HEK293 (cell line): ENCODE data around the gene ZBTB44.

Source experiments
- CTCF ChIP-seq: fragments of 450-650 bp; formaldehyde crosslinking; IDR thresholded peaks from 2 replicates; pipeline ENCODE4 v1.5.1; 2016; ENCODE audit warnings: missing biosample characterization, missing genetic modification characterization
- GFI1B ChIP-seq: fragments of 450-650 bp; formaldehyde crosslinking; IDR thresholded peaks from 2 replicates; pipeline ENCODE4 v1.5.1; 2016; ENCODE audit warnings: missing biosample characterization, missing genetic modification characterization
- SCRT1 ChIP-seq: fragments of 450-650 bp; formaldehyde crosslinking; IDR thresholded peaks from 2 replicates; pipeline ENCODE4 v1.5.1; 2016; ENCODE audit warnings: missing biosample characterization, missing genetic modification characterization, borderline replicate concordance
- TCF7L2 ChIP-seq: IDR thresholded peaks from 2 replicates; pipeline ENCODE4 v1.6.1; 2011; ENCODE audit warnings: low read depth, mild to moderate bottlenecking, inconsistent platforms, low read length, moderate library complexity, borderline replicate concordance
- YY1 ChIP-seq: fragments of 450-650 bp; formaldehyde crosslinking; IDR thresholded peaks from 2 replicates; pipeline ENCODE4 v1.5.1; 2018; ENCODE audit warnings: missing biosample characterization, missing genetic modification characterization
- ZBTB11 ChIP-seq: fragments of 450-650 bp; formaldehyde crosslinking; conservative IDR thresholded peaks from 2 replicates; pipeline ENCODE4 v1.5.1; 2016; ENCODE audit warnings: low read depth, missing biosample characterization, missing genetic modification characterization
- ZBTB26 ChIP-seq: fragments of 450-650 bp; formaldehyde crosslinking; optimal IDR thresholded peaks from 2 replicates; pipeline ENCODE3; 2016; ENCODE audit warnings: missing biosample characterization, mild to moderate bottlenecking, missing genetic modification characterization
- ZBTB44 ChIP-seq: fragments of 450-650 bp; IDR thresholded peaks from 2 replicates; pipeline ENCODE4 v1.5.1; 2018; ENCODE audit warnings: missing biosample characterization, mild to moderate bottlenecking, missing genetic modification characterization
- ZEB2 ChIP-seq: fragments of 450-650 bp; formaldehyde crosslinking; IDR thresholded peaks from 2 replicates; pipeline ENCODE4 v1.5.1; 2016; ENCODE audit warnings: missing biosample characterization, missing genetic modification characterization
- ZNF530 ChIP-seq: fragments of 450-650 bp; formaldehyde crosslinking; IDR thresholded peaks from 2 replicates; pipeline ENCODE4 v1.5.1; 2016; ENCODE audit warnings: low read depth, missing biosample characterization, missing genetic modification characterization
- ZNF580 ChIP-seq: fragments of 450-650 bp; formaldehyde crosslinking; IDR thresholded peaks from 2 replicates; pipeline ENCODE4 v1.5.1; 2016; ENCODE audit warnings: missing biosample characterization, missing genetic modification characterization
- ZNF777 ChIP-seq: fragments of 450-650 bp; formaldehyde crosslinking; IDR thresholded peaks from 2 replicates; pipeline ENCODE4 v1.5.1; 2017; ENCODE audit warnings: missing biosample characterization, missing genetic modification characterization, borderline replicate concordance
- ZSCAN23 ChIP-seq: fragments of 450-650 bp; formaldehyde crosslinking; IDR thresholded peaks from 2 replicates; pipeline ENCODE4 v1.5.1; 2016; ENCODE audit warnings: missing biosample characterization, missing genetic modification characterization

- TF ChIP-seq ZNF530 (no peak), CTCF (tag by site-specific recombination) (no peak), ZSCAN23 (tag by site-specific recombination) (no peak), YY1 (tag by site-specific recombination) (no peak), ZNF777 (tag by site-specific recombination) (no peak), SCRT1 (tag by site-specific recombination) (no peak), ZBTB11 (tag by site-specific recombination) (no peak), ZEB2 (no peak), GFI1B (tag by site-specific recombination) (no peak), ZBTB26 (tag by site-specific recombination) (no peak), ZBTB44 (no peak), TCF7L2 (no peak), ZNF580 (no peak)
Observed at GRCh38 chr11:130325691-130326090, 11.0 kb upstream of the ZBTB44 start.
